Mammary epithelial cell (primary cell): ENCODE data around the gene ARHGEF3.

Experiments
- CTCF ChIP-seq, 2 donors: IDR thresholded peaks in 1 of 2; conservative IDR thresholded peaks in 1 of 2; 2 replicates each; pipeline ENCODE4 v1.5.1; 2011 to 2012; ENCODE audit warnings: inconsistent platforms in 2 of 2, low read length in 2 of 2, mild to moderate bottlenecking in 2 of 2, control low read depth in 1 of 2, low read depth in 1 of 2; ENCODE audit not compliant: insufficient read depth in 1 of 2; ENCODE audit errors: extremely low read depth in 1 of 2
- EZH2 ChIP-seq: IDR thresholded peaks from 2 replicates; pipeline ENCODE4 v1.6.1; 2012; ENCODE audit warnings: low read length, inconsistent platforms, borderline replicate concordance

DNA sequence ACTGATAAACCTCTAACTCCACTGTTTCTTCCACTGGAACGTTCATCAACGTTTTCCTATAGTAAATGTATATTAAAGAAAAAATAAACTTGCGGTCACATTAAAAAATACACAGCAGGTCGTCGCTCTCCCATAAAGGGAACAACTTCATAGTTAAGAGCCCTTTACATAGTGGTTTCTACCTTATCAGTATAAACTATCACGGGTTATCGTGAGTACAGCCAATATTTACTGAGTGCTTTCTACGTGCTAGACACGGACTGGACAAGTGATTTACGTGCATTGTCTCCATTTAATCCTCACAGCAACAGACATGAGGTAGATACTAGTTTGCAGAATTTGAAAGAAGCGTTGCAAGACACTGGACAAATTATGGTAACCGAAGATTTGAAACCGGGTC is 117.7 kb downstream of the ARHGEF3 start:
- no peak for TF ChIP-seq CTCF (conservative IDR thresholded peaks at IDR 0.05 in 1 of 2, IDR thresholded peaks at IDR 0.05 in 1 of 2; ENCODE audit: extremely low read depth in 1 of 2, insufficient read depth in 1 of 2, low read depth in 1 of 2, low read length in 2 of 2)
- TF ChIP-seq EZH2, result no peak
